ENCODE results near the gene CDH12. TPM values are rescaled to one million over a fixed set of nuclear protein-coding genes. Genes with fewer than 3 reads are reported as not detected.
"Not testable (repeated sequence)": the region's sequence is repeated elsewhere in the genome, so short reads cannot be mapped to it uniquely, and the experiment has no call there.

Gene CDH12
- total RNA-seq, 1 experiment from 2014 or later, result not detected

- H4K20me1 ChIP-seq (ENCODE audit: insufficient read depth, low read depth, low read length); H3K36me3 ChIP-seq (ENCODE audit: insufficient read depth, low read length); H3K4me2 ChIP-seq (ENCODE audit: low read depth, low read length, poor library complexity, severe bottlenecking); H3K9me2 ChIP-seq (replicated peaks; ENCODE audit: insufficient read depth, low read length); H3K4me3 ChIP-seq (ENCODE audit: low read length); H3K79me2 ChIP-seq (ENCODE audit: low read length); H3K9ac ChIP-seq (ENCODE audit: low read length); H2AFZ ChIP-seq (ENCODE audit: low read length); H3K27ac ChIP-seq (ENCODE audit: low read length); H3K27me3 ChIP-seq (ENCODE audit: low read length); H3K4me1 ChIP-seq (ENCODE audit: low read length); DNase-seq; H3K9me3 ChIP-seq (ENCODE audit: low read length): not testable (repeated sequence)
Measured at GRCh38 chr5:22169226-22169625, 683.9 kb downstream of the CDH12 start.

GRCh38 chr5:22168704-22169103 lies 684.4 kb downstream of the CDH12 start:
- not testable (repeated sequence) for H3K36me3 ChIP-seq (ENCODE audit: insufficient read depth, low read length); H3K9me2 ChIP-seq (replicated peaks; ENCODE audit: insufficient read depth, low read length); H3K9me3 ChIP-seq (ENCODE audit: low read length); H3K27me3 ChIP-seq (ENCODE audit: low read length); H2AFZ ChIP-seq (ENCODE audit: low read length); DNase-seq; H3K9ac ChIP-seq (ENCODE audit: low read length); H3K4me3 ChIP-seq (ENCODE audit: low read length); H3K4me2 ChIP-seq (ENCODE audit: low read depth, low read length, poor library complexity, severe bottlenecking); H3K79me2 ChIP-seq (ENCODE audit: low read length); H4K20me1 ChIP-seq (ENCODE audit: insufficient read depth, low read depth, low read length); H3K4me1 ChIP-seq (ENCODE audit: low read length); H3K27ac ChIP-seq (ENCODE audit: low read length)

DNA sequence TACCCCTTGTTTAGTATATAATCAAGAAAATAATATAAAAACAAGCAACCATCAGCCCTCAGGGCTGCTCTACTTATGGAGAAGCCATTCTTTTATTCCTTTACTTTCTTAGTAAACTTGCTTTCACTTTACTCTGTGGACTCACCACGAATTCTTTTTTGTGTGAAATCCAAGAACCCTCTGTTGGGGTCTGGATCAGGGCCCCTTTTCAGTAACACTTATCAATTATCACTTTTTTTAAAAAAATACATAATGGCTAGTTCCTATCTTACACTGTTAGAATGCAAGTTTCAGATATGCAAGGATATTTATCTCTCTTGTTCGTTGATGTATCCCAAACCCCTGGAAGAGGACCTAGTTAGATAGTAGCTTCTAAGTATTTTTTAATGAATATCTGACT lies 687.2 kb downstream of the CDH12 start:
- not testable (repeated sequence) for H3K79me2 ChIP-seq (ENCODE audit: low read length); H3K4me1 ChIP-seq (ENCODE audit: low read length); H3K36me3 ChIP-seq (ENCODE audit: insufficient read depth, low read length); H3K4me3 ChIP-seq (ENCODE audit: low read length); H3K27ac ChIP-seq (ENCODE audit: low read length); H3K4me2 ChIP-seq (ENCODE audit: low read depth, low read length, poor library complexity, severe bottlenecking); DNase-seq; H3K9me2 ChIP-seq (replicated peaks; ENCODE audit: insufficient read depth, low read length); H4K20me1 ChIP-seq (ENCODE audit: insufficient read depth, low read depth, low read length); H2AFZ ChIP-seq (ENCODE audit: low read length); H3K9me3 ChIP-seq (ENCODE audit: low read length); H3K27me3 ChIP-seq (ENCODE audit: low read length); H3K9ac ChIP-seq (ENCODE audit: low read length)

- DNase-seq; H3K4me1 ChIP-seq (ENCODE audit: low read length); H4K20me1 ChIP-seq (ENCODE audit: insufficient read depth, low read depth, low read length); H3K9me3 ChIP-seq (ENCODE audit: low read length); H3K9me2 ChIP-seq (replicated peaks; ENCODE audit: insufficient read depth, low read length); H3K36me3 ChIP-seq (ENCODE audit: insufficient read depth, low read length); H3K4me2 ChIP-seq (ENCODE audit: low read depth, low read length, poor library complexity, severe bottlenecking); H3K27me3 ChIP-seq (ENCODE audit: low read length); H3K79me2 ChIP-seq (ENCODE audit: low read length); H2AFZ ChIP-seq (ENCODE audit: low read length); H3K9ac ChIP-seq (ENCODE audit: low read length); H3K27ac ChIP-seq (ENCODE audit: low read length); H3K4me3 ChIP-seq (ENCODE audit: low read length): not testable (repeated sequence)
Measured at GRCh38 chr5:22164910-22165748, 688.0 kb downstream of the CDH12 start.

DNA sequence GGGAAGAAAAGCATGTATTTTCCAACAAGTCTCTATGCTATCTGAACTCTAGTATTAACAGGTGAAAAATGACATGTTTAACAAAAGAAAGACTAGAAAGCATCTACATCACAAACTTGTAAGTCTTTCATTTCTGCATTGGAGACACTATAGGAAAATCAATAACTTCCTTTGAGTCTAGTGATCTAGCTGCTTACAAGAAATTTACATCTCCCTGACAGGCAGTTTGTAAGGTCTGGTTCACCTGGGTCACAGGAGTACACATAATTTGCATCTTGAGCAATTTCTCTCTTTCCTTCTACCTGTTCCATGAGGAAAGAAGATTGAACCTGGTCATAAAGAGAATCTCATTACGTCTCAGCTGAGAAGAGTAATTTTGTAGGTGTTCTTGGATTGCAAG lies 696.2 kb downstream of the CDH12 start:
- not testable (repeated sequence) for DNase-seq; H3K4me1 ChIP-seq (ENCODE audit: low read length); H3K4me3 ChIP-seq (ENCODE audit: low read length); H3K36me3 ChIP-seq (ENCODE audit: insufficient read depth, low read length); H2AFZ ChIP-seq (ENCODE audit: low read length); H3K4me2 ChIP-seq (ENCODE audit: low read depth, low read length, poor library complexity, severe bottlenecking); H3K27ac ChIP-seq (ENCODE audit: low read length); H3K9me3 ChIP-seq (ENCODE audit: low read length); H3K9me2 ChIP-seq (replicated peaks; ENCODE audit: insufficient read depth, low read length); H3K9ac ChIP-seq (ENCODE audit: low read length); H3K27me3 ChIP-seq (ENCODE audit: low read length); H4K20me1 ChIP-seq (ENCODE audit: insufficient read depth, low read depth, low read length); H3K79me2 ChIP-seq (ENCODE audit: low read length)

GRCh38 chr5:22154779-22155178 lies 698.4 kb downstream of the CDH12 start:
- not testable (repeated sequence) for H3K9me2 ChIP-seq (replicated peaks; ENCODE audit: insufficient read depth, low read length); H3K4me1 ChIP-seq (ENCODE audit: low read length); H3K36me3 ChIP-seq (ENCODE audit: insufficient read depth, low read length); DNase-seq; H3K27me3 ChIP-seq (ENCODE audit: low read length); H3K4me2 ChIP-seq (ENCODE audit: low read depth, low read length, poor library complexity, severe bottlenecking); H3K79me2 ChIP-seq (ENCODE audit: low read length); H3K27ac ChIP-seq (ENCODE audit: low read length); H4K20me1 ChIP-seq (ENCODE audit: insufficient read depth, low read depth, low read length); H3K9me3 ChIP-seq (ENCODE audit: low read length); H3K9ac ChIP-seq (ENCODE audit: low read length); H2AFZ ChIP-seq (ENCODE audit: low read length); H3K4me3 ChIP-seq (ENCODE audit: low read length)

GRCh38 chr5:22151801-22152200 lies 701.3 kb downstream of the CDH12 start:
- H2AFZ ChIP-seq (ENCODE audit: low read length); DNase-seq; H3K4me1 ChIP-seq (ENCODE audit: low read length); H4K20me1 ChIP-seq (ENCODE audit: insufficient read depth, low read depth, low read length); H3K79me2 ChIP-seq (ENCODE audit: low read length); H3K36me3 ChIP-seq (ENCODE audit: insufficient read depth, low read length); H3K4me3 ChIP-seq (ENCODE audit: low read length); H3K9me2 ChIP-seq (replicated peaks; ENCODE audit: insufficient read depth, low read length); H3K27me3 ChIP-seq (ENCODE audit: low read length); H3K9ac ChIP-seq (ENCODE audit: low read length); H3K9me3 ChIP-seq (ENCODE audit: low read length); H3K4me2 ChIP-seq (ENCODE audit: low read depth, low read length, poor library complexity, severe bottlenecking); H3K27ac ChIP-seq (ENCODE audit: low read length): not testable (repeated sequence)

DNA sequence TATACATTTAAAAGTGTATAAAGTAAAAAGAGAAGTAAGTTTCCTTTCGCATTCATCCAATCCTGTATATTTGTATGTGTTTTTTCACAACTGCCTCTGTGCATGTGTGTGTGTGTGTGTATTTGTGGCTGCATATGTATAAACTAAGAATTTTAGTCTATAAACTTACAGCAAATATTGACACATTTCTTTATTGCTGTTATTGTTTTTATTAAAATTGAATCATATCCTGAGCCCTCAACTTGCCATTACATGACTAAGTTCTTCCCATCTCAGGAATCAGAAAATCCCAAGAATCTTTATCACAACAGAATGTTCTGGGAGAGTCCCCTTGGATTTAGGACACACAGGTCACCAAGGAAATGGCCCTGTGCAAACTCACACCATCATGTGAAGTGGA lies 712.7 kb downstream of the CDH12 start:
- H4K20me1 ChIP-seq (ENCODE audit: insufficient read depth, low read depth, low read length); H3K4me1 ChIP-seq (ENCODE audit: low read length); DNase-seq; H3K27ac ChIP-seq (ENCODE audit: low read length); H3K27me3 ChIP-seq (ENCODE audit: low read length); H2AFZ ChIP-seq (ENCODE audit: low read length); H3K9me2 ChIP-seq (replicated peaks; ENCODE audit: insufficient read depth, low read length); H3K4me2 ChIP-seq (ENCODE audit: low read depth, low read length, poor library complexity, severe bottlenecking); H3K9me3 ChIP-seq (ENCODE audit: low read length); H3K9ac ChIP-seq (ENCODE audit: low read length); H3K36me3 ChIP-seq (ENCODE audit: insufficient read depth, low read length); H3K79me2 ChIP-seq (ENCODE audit: low read length); H3K4me3 ChIP-seq (ENCODE audit: low read length): not testable (repeated sequence)
